AG04450 (cell line): ENCODE results near the gene SLC5A10. TPM values are rescaled to one million over a fixed set of nuclear protein-coding genes. Genes with fewer than 3 reads are reported as not detected.

Experiments
- CTCF ChIA-PET: fragments of 300-600, 350-600 bp; formaldehyde crosslinking; extraction: SDS; loops from one replicate; lab custom pipeline; 2022; ENCODE audit warnings: antibody characterized with exemption, inconsistent platforms; lab: Charles Lee
- POLR2A ChIA-PET: fragments of 350-600 bp; formaldehyde crosslinking; extraction: SDS; loops from one replicate; lab custom pipeline; 2021; ENCODE audit warnings: antibody characterized with exemption, inconsistent platforms; lab: Yijun Ruan, JAX
- DNase-seq: peaks from one replicate; pipeline ENCODE4 v3.0.0-alpha.2; 2011; ENCODE audit warnings: low read depth, low spot score
- H3K27ac ChIP-seq: one replicate; pipeline ENCODE4 v1.5.1; 2012; ENCODE audit warnings: low read depth, low read length, control low read depth
- H3K27me3 ChIP-seq: one replicate; pipeline ENCODE4 v1.6.0; 2012; ENCODE audit warnings: low read length; ENCODE audit not compliant: control insufficient read depth, insufficient read depth
- H3K4me3 ChIP-seq: 2 replicates; pipeline ENCODE4 v1.5.1; 2011; ENCODE audit warnings: mild to moderate bottlenecking, low read depth, low read length, control low read depth
- H3K9me3 ChIP-seq: 2 replicates; pipeline ENCODE4 v1.5.1; 2012; ENCODE audit warnings: low read length; ENCODE audit not compliant: control insufficient read depth, insufficient read depth
- CTCF ChIP-seq: IDR thresholded peaks from 2 replicates; pipeline ENCODE4 v1.5.1; 2011; ENCODE audit warnings: low read depth, low read length, control low read depth, inconsistent platforms
- polyA plus RNA-seq: library from polyadenylated mRNA; depleted of rRNA; stranded (reverse); fragments of >200 nt; gene quantifications from 2 replicates; pipeline ENCODE4 v1.2.3, GENCODE V29; 2011

The SLC5A10 gene
- polyA plus RNA-seq, 1 experiment: not detected

DNA sequence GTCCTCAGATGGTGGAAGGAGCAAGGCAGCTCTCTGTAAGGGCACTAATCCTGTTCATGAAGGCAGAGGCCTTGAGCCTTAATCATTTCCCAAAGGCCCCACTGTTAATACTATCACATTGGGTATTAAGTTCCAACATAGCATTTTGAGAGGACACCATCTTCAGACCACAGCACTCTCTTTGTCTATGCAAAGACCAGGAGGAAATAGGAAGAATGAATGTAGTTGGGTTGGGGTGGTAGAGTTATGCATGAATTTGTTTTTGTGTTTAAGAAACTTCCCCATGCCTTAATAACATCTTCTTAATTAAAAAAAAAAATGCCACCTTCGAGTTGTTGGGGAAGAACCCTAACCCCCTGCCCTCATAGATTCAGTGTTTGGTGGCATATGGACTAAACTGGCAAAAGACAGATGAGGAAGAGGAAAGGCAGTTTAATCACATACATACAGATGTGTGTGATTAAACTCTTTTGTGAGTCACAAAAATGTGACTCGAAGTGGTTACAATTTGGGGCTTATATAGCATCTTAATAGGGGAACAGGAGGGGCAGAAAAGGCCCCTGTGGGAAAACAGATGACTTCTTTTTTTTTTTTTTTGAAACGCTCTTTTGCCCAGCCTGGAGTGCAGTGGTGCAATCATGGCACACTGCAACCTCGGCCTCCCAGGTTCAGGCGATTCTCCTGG lies 35.0 kb upstream of the SLC5A10 start:
- ChIA-PET CTCF (no interaction called here), POLR2A (no interaction called here)
- no peak for DNase-seq
- Histone ChIP-seq H3K9me3 (no peaks in the 10 kb centered on the region), H3K27ac (no peak overlapping the region), H3K4me3 (no peak overlapping the region), H3K27me3 (no peaks in the 10 kb centered on the region)
- no peak for TF ChIP-seq CTCF

GRCh38 chr17:18917506-18918032 lies 34.4 kb upstream of the SLC5A10 start:
- H3K27me3 ChIP-seq: no peaks in the 10 kb centered on the region
- no peak overlapping the region for H3K4me3 ChIP-seq
- CTCF ChIA-PET: no interaction called here
- no peak for DNase-seq
- POLR2A ChIA-PET: no interaction called here
- H3K27ac ChIP-seq: no peak overlapping the region
- H3K9me3 ChIP-seq: no peaks in the 10 kb centered on the region
- TF ChIP-seq CTCF: no peak

GRCh38 chr17:18919963-18920362 lies 32.0 kb upstream of the SLC5A10 start:
- no peak overlapping the region for H3K27ac ChIP-seq
- H3K27me3 ChIP-seq: no peaks in the 10 kb centered on the region
- no peak for TF ChIP-seq CTCF
- ChIA-PET POLR2A (no interaction called here), CTCF (no interaction called here)
- DNase-seq: no peak
- no peaks in the 10 kb centered on the region for H3K9me3 ChIP-seq
- H3K4me3 ChIP-seq: no peak overlapping the region

DNA sequence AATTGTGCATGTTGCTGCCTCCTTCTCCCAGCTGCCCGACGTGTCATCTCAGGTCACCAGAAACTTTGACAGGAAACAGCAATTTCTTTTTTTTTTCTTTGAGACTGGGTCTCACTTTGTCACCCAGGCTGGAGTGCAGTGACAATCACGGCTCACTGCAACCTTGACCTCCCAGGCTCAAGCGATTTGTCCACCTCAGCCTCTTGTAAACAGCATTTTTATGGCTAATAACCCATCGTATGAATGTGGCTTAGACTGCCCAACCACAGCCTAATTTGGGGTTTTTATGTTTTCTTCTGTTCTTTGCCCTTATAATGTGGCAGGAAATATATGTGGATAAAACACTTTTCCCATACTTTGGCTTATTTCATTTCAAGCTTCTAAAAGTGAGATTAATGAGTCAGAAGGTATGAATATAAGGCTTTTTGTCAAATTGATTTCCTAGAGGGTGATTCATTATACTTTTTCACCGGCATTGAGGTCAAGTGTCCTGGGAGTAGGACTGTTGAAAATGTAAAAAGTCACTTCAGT lies 31.0 kb upstream of the SLC5A10 start:
- ChIA-PET CTCF (no interaction called here), POLR2A (no interaction called here)
- H3K4me3 ChIP-seq: no peak overlapping the region
- H3K9me3 ChIP-seq: no peaks in the 10 kb centered on the region
- H3K27ac ChIP-seq: no peak overlapping the region
- H3K27me3 ChIP-seq: no peaks in the 10 kb centered on the region
- no peak for TF ChIP-seq CTCF
- DNase-seq: no peak

GRCh38 chr17:18921485-18921884 lies 30.5 kb upstream of the SLC5A10 start:
- no peak overlapping the region for H3K4me3 ChIP-seq
- DNase-seq: no peak
- H3K27me3 ChIP-seq: no peaks in the 10 kb centered on the region
- TF ChIP-seq CTCF: no peak
- POLR2A ChIA-PET: no interaction called here
- H3K27ac ChIP-seq: no peak overlapping the region
- CTCF ChIA-PET: no interaction called here
- no peaks in the 10 kb centered on the region for H3K9me3 ChIP-seq
